ENCODE measurements around the gene C22orf42. TPM values are rescaled to one million over a fixed set of nuclear protein-coding genes. Genes with fewer than 3 reads are reported as not detected.
"Not testable (repeated sequence)": the region's sequence is repeated elsewhere in the genome, so short reads cannot be mapped to it uniquely, and the experiment has no call there.

The C22orf42 gene
- total and polyA plus RNA-seq, 2 donors: 0.19 to 0.59 TPM

- WGBS: 66% methylated on average over 6 of the region's 6 CpGs
- not testable (repeated sequence) for H3K9me3 ChIP-seq (ENCODE audit: control insufficient read depth in 2 of 2, insufficient read depth in 1 of 2, low read length in 1 of 2); H3K27me3 ChIP-seq (ENCODE audit: control insufficient read depth in 2 of 2, insufficient read depth in 1 of 2, low read length in 1 of 2); H3K36me3 ChIP-seq (ENCODE audit: control insufficient read depth in 2 of 2, insufficient read depth in 2 of 2, low read length in 1 of 2); H3K4me3 ChIP-seq (ENCODE audit: low read length in 2 of 2); H3K4me1 ChIP-seq (ENCODE audit: control insufficient read depth in 2 of 2, insufficient read depth in 2 of 2, low read length in 2 of 2); H3K27ac ChIP-seq (ENCODE audit: low read depth in 1 of 2, low read length in 1 of 2); DNase-seq (ENCODE audit: low read depth in 6 of 9, low spot score in 9 of 9)
Observed at GRCh38 chr22:32140688-32141087, 18.4 kb downstream of the C22orf42 start.

GRCh38 chr22:32138576-32138975 lies 20.5 kb downstream of the C22orf42 start:
- H3K4me1 ChIP-seq (ENCODE audit: control insufficient read depth in 2 of 2, insufficient read depth in 2 of 2, low read length in 2 of 2); H3K9me3 ChIP-seq (ENCODE audit: control insufficient read depth in 2 of 2, insufficient read depth in 1 of 2, low read length in 1 of 2); H3K36me3 ChIP-seq (ENCODE audit: control insufficient read depth in 2 of 2, insufficient read depth in 2 of 2, low read length in 1 of 2); DNase-seq (ENCODE audit: low read depth in 6 of 9, low spot score in 9 of 9); H3K4me3 ChIP-seq (ENCODE audit: low read length in 2 of 2); H3K27ac ChIP-seq (ENCODE audit: low read depth in 1 of 2, low read length in 1 of 2); H3K27me3 ChIP-seq (ENCODE audit: control insufficient read depth in 2 of 2, insufficient read depth in 1 of 2, low read length in 1 of 2): not testable (repeated sequence)
- WGBS: 66% methylated on average over 1 of the region's 1 CpG

DNA sequence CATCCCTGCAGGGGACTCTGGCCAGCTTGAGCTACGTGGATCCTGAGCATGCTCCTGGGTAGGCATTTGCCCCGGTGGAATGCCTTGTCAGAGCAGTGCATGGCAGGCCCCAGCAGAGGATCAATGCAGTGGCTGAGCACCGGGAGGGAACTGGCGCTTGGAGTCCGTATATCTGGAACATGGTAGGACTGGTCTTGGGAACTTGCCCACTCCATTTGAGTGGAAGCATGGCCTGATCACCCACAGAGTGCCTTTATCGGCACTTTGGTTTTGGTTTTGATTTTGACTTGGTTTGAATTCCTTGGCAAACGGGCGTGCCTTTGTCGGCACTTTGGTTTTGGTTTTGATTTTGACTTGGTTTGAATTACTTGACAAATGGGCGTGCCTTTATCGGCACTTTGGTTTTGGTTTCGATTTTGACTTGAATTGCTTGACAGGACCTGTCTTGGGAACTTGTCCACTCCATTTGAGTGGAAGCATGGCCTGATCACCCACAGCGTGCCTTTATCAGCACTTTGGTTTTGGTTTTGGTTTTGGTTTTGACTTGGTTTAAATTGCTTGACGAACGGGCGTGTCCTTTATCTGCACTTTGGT lies 21.3 kb downstream of the C22orf42 start:
- not testable (repeated sequence) for H3K9me3 ChIP-seq (ENCODE audit: control insufficient read depth in 2 of 2, insufficient read depth in 1 of 2, low read length in 1 of 2); H3K36me3 ChIP-seq (ENCODE audit: control insufficient read depth in 2 of 2, insufficient read depth in 2 of 2, low read length in 1 of 2); H3K4me1 ChIP-seq (ENCODE audit: control insufficient read depth in 2 of 2, insufficient read depth in 2 of 2, low read length in 2 of 2); H3K27me3 ChIP-seq (ENCODE audit: control insufficient read depth in 2 of 2, insufficient read depth in 1 of 2, low read length in 1 of 2)
- DNase-seq (ENCODE audit: low read depth in 6 of 9, low spot score in 9 of 9): peak in 4 of 9 donors; percentile 22 to 54 (median 26)
- Histone ChIP-seq H3K4me3 (ENCODE audit: low read length in 2 of 2) (peak overlapping the region; percentile 10 to 46), H3K27ac (ENCODE audit: low read depth in 1 of 2, low read length in 1 of 2) (peak overlapping the region in 1 of 2 donors; percentile 42)
- WGBS: 58% methylated on average over 16 of the region's 16 CpGs

GRCh38 chr22:32136881-32137280 lies 22.2 kb downstream of the C22orf42 start:
- not testable (repeated sequence) for H3K4me1 ChIP-seq (ENCODE audit: control insufficient read depth in 2 of 2, insufficient read depth in 2 of 2, low read length in 2 of 2); H3K9me3 ChIP-seq (ENCODE audit: control insufficient read depth in 2 of 2, insufficient read depth in 1 of 2, low read length in 1 of 2); H3K36me3 ChIP-seq (ENCODE audit: control insufficient read depth in 2 of 2, insufficient read depth in 2 of 2, low read length in 1 of 2); H3K4me3 ChIP-seq (ENCODE audit: low read length in 2 of 2); DNase-seq (ENCODE audit: low read depth in 6 of 9, low spot score in 9 of 9); H3K27ac ChIP-seq (ENCODE audit: low read depth in 1 of 2, low read length in 1 of 2); H3K27me3 ChIP-seq (ENCODE audit: control insufficient read depth in 2 of 2, insufficient read depth in 1 of 2, low read length in 1 of 2)
- 96% methylated on average over 4 of the region's 4 CpGs for WGBS

DNA sequence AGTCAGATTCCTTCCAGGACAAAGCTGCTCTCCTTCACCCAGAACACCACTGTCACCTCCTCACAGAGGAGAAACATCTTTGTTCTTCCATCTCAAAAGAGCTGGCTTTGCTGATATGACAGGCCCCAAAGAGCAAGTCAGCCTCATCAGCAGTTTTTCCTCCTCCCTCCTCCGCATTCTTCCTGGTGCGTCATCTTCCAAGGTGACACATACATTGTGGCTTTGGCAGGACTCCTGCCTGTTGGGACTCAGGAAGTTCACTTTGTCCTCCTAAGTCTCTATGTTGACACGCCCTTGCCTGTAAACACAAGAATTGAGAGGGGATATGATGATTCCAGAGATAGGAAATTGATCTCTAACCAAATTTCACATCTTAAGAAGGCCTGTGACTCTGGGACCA lies 23.1 kb downstream of the C22orf42 start:
- WGBS: 99% methylated on average over 3 of the region's 3 CpGs
- not testable (repeated sequence) for H3K4me1 ChIP-seq (ENCODE audit: control insufficient read depth in 2 of 2, insufficient read depth in 2 of 2, low read length in 2 of 2); H3K36me3 ChIP-seq (ENCODE audit: control insufficient read depth in 2 of 2, insufficient read depth in 2 of 2, low read length in 1 of 2); H3K27ac ChIP-seq (ENCODE audit: low read depth in 1 of 2, low read length in 1 of 2); DNase-seq (ENCODE audit: low read depth in 6 of 9, low spot score in 9 of 9); H3K4me3 ChIP-seq (ENCODE audit: low read length in 2 of 2); H3K27me3 ChIP-seq (ENCODE audit: control insufficient read depth in 2 of 2, insufficient read depth in 1 of 2, low read length in 1 of 2); H3K9me3 ChIP-seq (ENCODE audit: control insufficient read depth in 2 of 2, insufficient read depth in 1 of 2, low read length in 1 of 2)

GRCh38 chr22:32134796-32135195 lies 24.3 kb downstream of the C22orf42 start:
- not testable (repeated sequence) for H3K4me1 ChIP-seq (ENCODE audit: control insufficient read depth in 2 of 2, insufficient read depth in 2 of 2, low read length in 2 of 2); H3K9me3 ChIP-seq (ENCODE audit: control insufficient read depth in 2 of 2, insufficient read depth in 1 of 2, low read length in 1 of 2); H3K27ac ChIP-seq (ENCODE audit: low read depth in 1 of 2, low read length in 1 of 2); H3K27me3 ChIP-seq (ENCODE audit: control insufficient read depth in 2 of 2, insufficient read depth in 1 of 2, low read length in 1 of 2); DNase-seq (ENCODE audit: low read depth in 6 of 9, low spot score in 9 of 9); H3K36me3 ChIP-seq (ENCODE audit: control insufficient read depth in 2 of 2, insufficient read depth in 2 of 2, low read length in 1 of 2); H3K4me3 ChIP-seq (ENCODE audit: low read length in 2 of 2)
- 94% methylated on average over 14 of the region's 14 CpGs for WGBS

- Histone ChIP-seq H3K36me3 (ENCODE audit: control insufficient read depth in 2 of 2, insufficient read depth in 2 of 2, low read length in 1 of 2) (no peaks in the 10 kb centered on the region), H3K9me3 (ENCODE audit: control insufficient read depth in 2 of 2, insufficient read depth in 1 of 2, low read length in 1 of 2) (no peaks in the 10 kb centered on the region), H3K27ac (ENCODE audit: low read depth in 1 of 2, low read length in 1 of 2) (no peak overlapping the region), H3K27me3 (ENCODE audit: control insufficient read depth in 2 of 2, insufficient read depth in 1 of 2, low read length in 1 of 2) (no peaks in the 10 kb centered on the region), H3K4me1 (ENCODE audit: control insufficient read depth in 2 of 2, insufficient read depth in 2 of 2, low read length in 2 of 2) (peaks cover 3% of the 10 kb centered on the region in 2 donors), H3K4me3 (ENCODE audit: low read length in 2 of 2) (no peak overlapping the region)
- no peak for DNase-seq (ENCODE audit: low read depth in 6 of 9, low spot score in 9 of 9)
- whole genome bisulfite sequencing: 95% methylated on average over 1 of the region's 1 CpG
Observed at GRCh38 chr22:32132783-32133182, 26.3 kb downstream of the C22orf42 start.

GRCh38 chr22:32132126-32132525 lies 27.0 kb downstream of the C22orf42 start:
- H3K36me3 ChIP-seq (ENCODE audit: control insufficient read depth in 2 of 2, insufficient read depth in 2 of 2, low read length in 1 of 2): no peaks in the 10 kb centered on the region
- H3K4me3 ChIP-seq (ENCODE audit: low read length in 2 of 2): no peak overlapping the region
- H3K27me3 ChIP-seq (ENCODE audit: control insufficient read depth in 2 of 2, insufficient read depth in 1 of 2, low read length in 1 of 2): no peaks in the 10 kb centered on the region
- H3K27ac ChIP-seq (ENCODE audit: low read depth in 1 of 2, low read length in 1 of 2): no peak overlapping the region
- no peak for DNase-seq (ENCODE audit: low read depth in 6 of 9, low spot score in 9 of 9)
- no peaks in the 10 kb centered on the region for H3K4me1 ChIP-seq (ENCODE audit: control insufficient read depth in 2 of 2, insufficient read depth in 2 of 2, low read length in 2 of 2)
- H3K9me3 ChIP-seq (ENCODE audit: control insufficient read depth in 2 of 2, insufficient read depth in 1 of 2, low read length in 1 of 2): no peaks in the 10 kb centered on the region
- 98% methylated on average over 11 of the region's 11 CpGs for WGBS

- Histone ChIP-seq H3K4me1 (ENCODE audit: control insufficient read depth in 2 of 2, insufficient read depth in 2 of 2, low read length in 2 of 2) (no peaks in the 10 kb centered on the region), H3K9me3 (ENCODE audit: control insufficient read depth in 2 of 2, insufficient read depth in 1 of 2, low read length in 1 of 2) (no peaks in the 10 kb centered on the region), H3K27me3 (ENCODE audit: control insufficient read depth in 2 of 2, insufficient read depth in 1 of 2, low read length in 1 of 2) (no peaks in the 10 kb centered on the region), H3K4me3 (ENCODE audit: low read length in 2 of 2) (no peak overlapping the region), H3K27ac (ENCODE audit: low read depth in 1 of 2, low read length in 1 of 2) (no peak overlapping the region), H3K36me3 (ENCODE audit: control insufficient read depth in 2 of 2, insufficient read depth in 2 of 2, low read length in 1 of 2) (no peaks in the 10 kb centered on the region)
- 83% methylated on average over 2 of the region's 2 CpGs for WGBS
- no peak for DNase-seq (ENCODE audit: low read depth in 6 of 9, low spot score in 9 of 9)
Observed at GRCh38 chr22:32130464-32130863, 28.6 kb downstream of the C22orf42 start.

DNA sequence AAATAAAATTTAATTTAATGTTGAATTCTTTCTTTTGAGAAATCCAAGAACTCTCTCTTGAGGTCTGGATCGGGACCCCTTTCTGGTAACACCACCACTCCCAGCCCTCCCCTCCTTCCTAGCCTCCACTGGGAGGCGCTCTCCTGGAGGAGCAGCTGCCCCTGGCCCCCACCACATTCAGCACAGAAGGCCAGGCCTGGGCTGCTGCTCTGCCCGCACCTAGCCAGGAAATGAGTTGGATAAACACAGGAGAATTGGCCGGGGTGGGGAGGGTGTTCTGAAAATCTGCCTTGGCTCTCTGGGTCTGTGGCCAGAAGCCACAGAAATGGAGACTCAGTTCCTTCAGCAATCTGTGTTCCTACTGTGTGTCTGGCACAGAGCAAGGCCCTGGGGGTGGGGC lies 31.2 kb downstream of the C22orf42 start:
- no peak for DNase-seq (ENCODE audit: low read depth in 6 of 9, low spot score in 9 of 9)
- Histone ChIP-seq H3K4me1 (ENCODE audit: control insufficient read depth in 2 of 2, insufficient read depth in 2 of 2, low read length in 2 of 2) (no peaks in the 10 kb centered on the region), H3K9me3 (ENCODE audit: control insufficient read depth in 2 of 2, insufficient read depth in 1 of 2, low read length in 1 of 2) (no peaks in the 10 kb centered on the region), H3K4me3 (ENCODE audit: low read length in 2 of 2) (no peak overlapping the region), H3K27me3 (ENCODE audit: control insufficient read depth in 2 of 2, insufficient read depth in 1 of 2, low read length in 1 of 2) (no peaks in the 10 kb centered on the region), H3K27ac (ENCODE audit: low read depth in 1 of 2, low read length in 1 of 2) (no peak overlapping the region), H3K36me3 (ENCODE audit: control insufficient read depth in 2 of 2, insufficient read depth in 2 of 2, low read length in 1 of 2) (no peaks in the 10 kb centered on the region)
- 87% methylated on average over 4 of the region's 4 CpGs for WGBS
